NAMALWA (cell line): ENCODE measurements around the gene SLC17A2.
"Not testable (repeated sequence)": the region's sequence is repeated elsewhere in the genome, so short reads cannot be mapped to it uniquely, and the experiment has no call there.

Source experiments
- DNase-seq: peaks from one replicate; pipeline ENCODE4 v3.0.0-alpha.2; 2015; ENCODE audit warnings: low spot score

Gene SLC17A2

GRCh38 chr6:25951296-25952032 lies 21.0 kb upstream of the SLC17A2 start:
- DNase-seq = no peak

DNA sequence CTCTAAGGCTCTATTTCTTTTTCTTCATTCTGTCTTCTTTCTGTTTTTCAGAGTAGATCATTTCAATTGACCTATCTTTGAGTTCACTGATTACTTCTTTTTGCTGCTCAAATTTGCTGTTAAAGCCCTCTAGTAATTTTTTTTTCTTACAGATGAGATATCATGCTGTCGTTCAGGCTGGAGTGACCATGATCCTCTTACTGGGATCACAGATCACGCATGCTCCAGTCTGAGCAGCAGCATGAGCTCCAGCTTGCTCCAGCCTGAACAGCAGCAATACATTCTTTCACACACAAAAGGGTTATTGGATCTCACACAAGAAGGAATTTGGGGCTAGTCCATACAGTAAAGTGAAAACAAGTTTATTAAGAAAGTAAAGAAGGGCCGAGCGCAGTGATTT lies 19.8 kb upstream of the SLC17A2 start:
- DNase-seq = no peak

DNA sequence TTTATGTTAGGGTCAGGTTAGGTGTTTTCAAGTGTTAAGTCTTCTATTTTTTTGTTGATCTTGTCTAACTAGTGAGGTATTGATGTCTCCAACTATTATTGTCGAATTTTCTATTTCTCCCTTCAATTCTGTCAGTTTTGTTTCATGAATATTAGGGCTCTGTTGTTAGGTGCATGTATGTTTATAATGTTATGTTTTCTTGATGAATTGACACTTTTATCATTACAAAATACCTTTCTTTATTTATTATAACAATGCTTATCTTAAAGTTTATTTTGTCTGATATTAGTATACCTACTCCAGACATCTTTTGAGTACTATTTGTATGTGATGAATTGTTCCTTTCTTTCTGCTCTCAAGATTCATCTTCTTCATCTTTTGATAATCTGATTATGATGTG lies 19.2 kb upstream of the SLC17A2 start:
- no peak for DNase-seq

- DNase-seq = not testable (repeated sequence)
Observed at GRCh38 chr6:25947492-25947891, 17.0 kb upstream of the SLC17A2 start.

GRCh38 chr6:25946631-25947030 lies 16.1 kb upstream of the SLC17A2 start:
- no peak for DNase-seq

DNA sequence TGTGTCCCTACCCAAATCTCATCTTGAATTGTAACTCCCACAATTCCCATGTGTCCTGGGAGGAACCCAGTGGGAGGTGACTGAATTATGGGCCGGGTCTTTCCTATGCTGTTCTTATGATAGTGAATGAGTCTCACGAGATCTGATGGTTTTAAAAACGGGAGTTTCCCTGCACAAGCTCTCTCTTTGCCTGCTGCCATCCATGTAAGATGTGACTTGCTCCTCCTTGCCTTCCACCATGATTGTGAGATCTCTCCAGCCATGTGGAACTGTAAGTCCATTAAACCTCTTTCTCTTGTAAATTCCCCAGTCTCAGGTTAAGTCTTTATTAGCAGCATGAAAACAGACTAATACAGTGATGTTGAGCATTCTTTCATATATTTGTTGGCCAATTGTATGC lies 15.2 kb upstream of the SLC17A2 start:
- DNase-seq = not testable (repeated sequence)

DNA sequence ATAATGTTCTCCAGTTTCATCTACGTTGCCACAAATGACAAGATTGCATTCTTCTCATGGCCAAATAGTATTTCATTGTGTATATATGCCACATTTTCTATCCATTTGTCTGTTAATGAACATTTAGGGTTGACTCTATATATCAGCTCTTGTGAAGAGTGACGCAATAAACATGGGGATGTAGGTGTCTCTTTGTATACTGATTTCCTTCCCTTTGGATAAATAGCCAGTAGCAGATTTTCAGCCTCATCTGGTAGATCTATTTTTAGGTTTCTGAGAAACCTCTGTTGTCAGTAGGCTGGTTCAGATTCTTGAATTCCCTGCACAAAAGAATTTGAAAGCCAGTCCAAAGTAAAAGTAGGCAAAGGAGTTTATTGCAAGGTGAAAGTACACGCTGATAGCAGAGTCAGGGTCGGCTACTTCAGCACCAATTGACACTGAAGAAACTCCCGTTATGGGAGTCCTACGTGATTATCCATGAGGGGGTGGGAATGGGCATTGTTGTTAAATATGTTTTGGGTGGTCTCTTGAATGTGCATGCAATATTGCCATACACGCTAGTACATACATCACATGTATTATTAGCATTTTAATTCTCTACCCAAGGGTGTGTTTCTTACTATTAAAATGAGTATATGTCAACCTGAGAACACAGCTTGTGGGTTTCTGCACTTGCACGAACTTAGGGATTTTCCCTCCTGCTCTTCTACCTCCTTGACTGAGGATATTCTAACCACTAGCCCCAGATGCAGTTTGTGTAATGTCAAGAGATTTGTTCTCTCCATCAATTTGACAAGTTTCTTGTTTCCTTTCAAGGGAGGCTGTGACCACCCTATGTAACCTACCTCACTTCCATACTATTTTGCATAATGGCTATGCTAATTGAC lies 14.4 kb upstream of the SLC17A2 start:
- no peak for DNase-seq

GRCh38 chr6:25943887-25944286 lies 13.4 kb upstream of the SLC17A2 start:
- no peak for DNase-seq

- DNase-seq = peak; percentile 74
Observed at GRCh38 chr6:25942561-25943147, 12.2 kb upstream of the SLC17A2 start.

GRCh38 chr6:25939593-25939992 lies 9.1 kb upstream of the SLC17A2 start:
- DNase-seq = no peak

- no peak for DNase-seq
Observed at GRCh38 chr6:25935953-25936352, 5.5 kb upstream of the SLC17A2 start.

GRCh38 chr6:25934735-25935313 lies 4.3 kb upstream of the SLC17A2 start:
- no peak for DNase-seq

DNA sequence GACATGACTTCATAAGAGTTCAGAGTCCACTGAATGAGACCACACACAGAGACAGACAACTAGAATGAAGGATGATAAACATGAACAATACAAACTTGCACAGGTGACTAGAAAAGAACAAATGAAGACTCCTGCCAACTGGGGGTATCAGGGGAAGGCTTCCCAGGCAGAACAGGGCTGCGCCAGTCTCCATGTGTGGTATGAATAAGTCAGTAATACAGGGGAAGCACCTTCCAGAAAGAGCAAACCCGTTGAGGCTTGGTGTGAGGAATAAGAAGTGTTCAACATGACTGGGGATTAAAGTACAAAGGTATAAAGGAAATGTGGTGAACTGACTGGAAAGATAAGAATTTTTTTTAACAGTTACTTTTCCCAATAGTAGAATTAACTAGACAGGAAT lies 3.7 kb upstream of the SLC17A2 start:
- no peak for DNase-seq

GRCh38 chr6:25931411-25931709 lies 869 bp upstream of the SLC17A2 start:
- DNase-seq = no peak

GRCh38 chr6:25929785-25930184 lies 706 bp downstream of the SLC17A2 start:
- not testable (repeated sequence) for DNase-seq

DNA sequence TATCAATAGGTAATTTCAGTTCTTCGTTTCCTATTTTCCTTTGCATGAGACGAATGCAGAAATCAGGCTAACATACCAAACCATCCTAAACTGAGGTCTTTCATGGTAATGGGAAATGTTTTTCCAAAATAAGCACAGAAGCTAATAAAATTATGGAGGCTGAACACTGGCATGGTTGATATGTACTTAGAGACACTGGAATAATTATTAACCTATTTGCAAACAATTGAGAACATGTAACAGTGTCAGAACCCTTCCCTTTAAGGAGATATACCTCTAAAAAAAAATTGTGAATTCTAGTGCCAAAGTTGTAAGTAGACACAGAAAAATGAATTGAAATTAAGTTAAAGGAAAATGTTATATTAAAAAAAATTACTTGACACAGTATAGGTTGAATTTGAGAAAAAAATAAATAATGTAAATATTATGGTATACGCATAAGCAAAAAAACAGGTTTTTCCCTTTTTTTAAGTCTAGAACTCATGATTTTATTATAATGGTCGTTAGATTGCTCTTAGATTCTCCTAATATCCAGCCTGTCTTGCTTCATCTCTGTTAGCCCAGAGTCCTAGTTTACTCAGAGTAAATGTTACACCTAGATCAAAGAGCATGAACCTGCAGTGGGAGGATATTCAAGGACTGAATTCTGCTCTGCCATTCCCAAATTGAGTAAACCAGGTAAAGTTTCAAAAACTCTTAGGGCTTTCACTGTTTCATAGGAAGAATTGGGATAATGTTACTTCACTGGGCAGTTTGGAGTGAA lies 1.7 kb downstream of the SLC17A2 start:
- DNase-seq = no peak

DNA sequence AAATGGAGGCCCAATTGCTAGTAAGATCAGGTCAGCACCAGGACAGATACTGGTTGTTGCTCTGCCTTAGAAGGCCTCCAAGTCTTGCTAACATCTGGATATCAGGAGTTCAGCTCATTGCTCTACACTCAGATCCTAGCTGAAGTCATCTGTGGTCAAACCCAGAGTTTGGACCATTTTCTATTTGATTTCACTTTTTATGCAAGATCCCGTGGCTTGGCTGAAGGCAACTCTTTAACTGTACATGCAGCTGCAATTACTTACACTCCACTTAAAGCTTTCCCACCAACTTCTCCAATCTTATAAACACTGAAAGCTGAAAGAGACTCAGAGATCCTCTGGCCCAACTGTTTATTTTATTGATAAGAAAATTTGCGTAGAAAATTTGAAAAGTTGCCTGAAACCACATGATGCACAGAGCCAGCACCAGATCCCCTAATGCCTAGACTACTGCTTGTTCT lies 2.7 kb downstream of the SLC17A2 start:
- DNase-seq = no peak

DNA sequence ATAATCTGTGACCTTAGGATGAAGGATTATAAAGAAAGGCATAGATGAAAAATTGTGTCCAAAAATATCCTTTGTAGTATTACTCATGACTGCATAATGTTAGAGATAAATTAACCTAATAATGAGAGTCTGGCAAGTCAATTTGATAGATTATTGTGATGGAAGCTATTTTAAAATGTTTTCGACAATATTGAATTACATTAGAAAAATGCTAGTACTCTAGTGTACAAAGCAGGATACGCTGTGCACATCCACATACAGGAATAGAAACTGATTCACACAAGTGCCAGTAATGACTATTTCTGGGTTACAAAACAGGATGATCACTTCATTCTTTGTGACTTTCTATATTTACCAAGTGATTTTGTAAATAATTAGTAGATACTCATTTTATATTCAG lies 3.3 kb downstream of the SLC17A2 start:
- no peak for DNase-seq

DNA sequence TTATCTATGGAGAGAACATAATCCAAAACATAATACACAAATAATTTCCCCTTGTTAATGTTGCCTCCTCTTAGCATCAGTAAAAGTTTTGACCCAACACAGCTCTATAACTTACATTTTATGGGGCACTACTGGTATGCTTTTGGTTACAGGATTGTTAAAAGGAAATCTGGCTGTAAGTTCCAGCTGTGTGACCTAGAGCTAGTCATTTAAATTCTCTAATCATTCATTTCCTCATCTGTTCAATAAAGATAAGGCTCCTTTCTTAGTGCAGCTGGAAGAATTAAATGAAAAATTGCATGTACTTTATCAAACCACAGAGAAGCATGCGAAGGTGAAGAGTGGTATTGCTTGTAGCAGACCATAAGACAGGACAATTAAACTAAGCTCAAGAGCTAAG lies 4.6 kb downstream of the SLC17A2 start:
- DNase-seq = no peak

- no peak for DNase-seq
Observed at GRCh38 chr6:25922301-25922700, 8.2 kb downstream of the SLC17A2 start.

GRCh38 chr6:25921525-25922203 lies 8.8 kb downstream of the SLC17A2 start:
- DNase-seq = no peak
